ENCODE measurements around the gene SHC2. TPM values are rescaled to one million over a fixed set of nuclear protein-coding genes. Genes with fewer than 3 reads are reported as not detected.

SHC2 gene
- total RNA-seq, 4 donors from 2014 or later, result 31.5 to 72.8 (median 48.8) TPM

- intact Hi-C loops (cut with DNase I), result no loop called here
- Histone ChIP-seq H3K36me3 (no peaks in the 10 kb centered on the region), H3K4me1 (peaks cover 0 to 3% of the 10 kb centered on the region in 2 donors), H3K9me3 (no peaks in the 10 kb centered on the region), H3K27ac (no peak overlapping the region), H3K4me3 (replicated peaks in 1 of 3) (no peak overlapping the region), H3K27me3 (no peaks in the 10 kb centered on the region)
- no peak for DNase-seq
- no peak for TF ChIP-seq CTCF (IDR thresholded peaks at IDR 0.05)
- 55 to 71% methylated on average over 14 of the region's 14 CpGs for whole genome bisulfite sequencing, 2 donors
These were observed 18.1 kb upstream of the SHC2 start for GRCh38 chr19:478976-479375.

- H3K36me3 ChIP-seq, result no peaks in the 10 kb centered on the region
- TF ChIP-seq CTCF (IDR thresholded peaks at IDR 0.05), result no peak
- TF ChIP-seq POLR2A (IDR thresholded peaks at IDR 0.05), result no peak
- WGBS, 2 donors, result 83 to 86% methylated on average over 23 to 26 of the region's 26 CpGs
- H3K27ac ChIP-seq, result no peak overlapping the region
- intact Hi-C loops (cut with DNase I), result no loop called here
- DNase-seq, result no peak
- no peaks in the 10 kb centered on the region for H3K27me3 ChIP-seq
- peaks cover 0 to 3% of the 10 kb centered on the region in 2 donors for H3K4me1 ChIP-seq
- no peak overlapping the region for H3K4me3 ChIP-seq (replicated peaks in 1 of 3)
- no peaks in the 10 kb centered on the region for H3K9me3 ChIP-seq
These were observed 17.5 kb upstream of the SHC2 start for GRCh38 chr19:478236-478903.

GRCh38 chr19:475360-475759 is 14.5 kb upstream of the SHC2 start:
- Histone ChIP-seq H3K36me3 (no peaks in the 10 kb centered on the region), H3K27me3 (no peaks in the 10 kb centered on the region), H3K9me3 (no peaks in the 10 kb centered on the region), H3K4me1 (peaks cover 0 to 3% of the 10 kb centered on the region in 2 donors), H3K27ac (no peak overlapping the region), H3K4me3 (replicated peaks in 1 of 3) (no peak overlapping the region)
- intact Hi-C loops (cut with DNase I), result no loop called here
- 85 to 88% methylated on average over 13 of the region's 13 CpGs for WGBS, 2 donors
- DNase-seq, result no peak
- TF ChIP-seq POLR2A (IDR thresholded peaks at IDR 0.05) (no peak), CTCF (IDR thresholded peaks at IDR 0.05) (no peak)

- Histone ChIP-seq H3K9me3 (no peaks in the 10 kb centered on the region), H3K27me3 (no peaks in the 10 kb centered on the region), H3K4me3 (replicated peaks in 1 of 3) (no peak overlapping the region), H3K4me1 (no peaks in the 10 kb centered on the region), H3K36me3 (no peaks in the 10 kb centered on the region), H3K27ac (peak overlapping the region in 1 of 3 donors; percentile 28)
- no peak for TF ChIP-seq POLR2A (IDR thresholded peaks at IDR 0.05)
- 39 to 80% methylated on average over 9 to 43 of the region's 57 CpGs for WGBS, 2 donors
- DNase-seq, result no peak
- intact Hi-C loops (cut with DNase I), result no loop called here
These were observed 13.6 kb upstream of the SHC2 start for GRCh38 chr19:474126-475078.

GRCh38 chr19:472005-472858 is 11.4 kb upstream of the SHC2 start:
- no peak for DNase-seq
- no peak overlapping the region for H3K27ac ChIP-seq
- H3K36me3 ChIP-seq, result no peaks in the 10 kb centered on the region
- H3K4me3 ChIP-seq (replicated peaks in 1 of 3), result no peak overlapping the region
- no peaks in the 10 kb centered on the region for H3K9me3 ChIP-seq
- TF ChIP-seq CTCF (IDR thresholded peaks at IDR 0.05) (no peak), POLR2A (IDR thresholded peaks at IDR 0.05) (no peak)
- H3K27me3 ChIP-seq, result no peaks in the 10 kb centered on the region
- H3K4me1 ChIP-seq, result no peaks in the 10 kb centered on the region
- 75 to 76% methylated on average over 10 to 21 of the region's 23 CpGs for WGBS, 2 donors
- intact Hi-C loops (cut with DNase I), result no loop called here

All from thyroid gland (tissue), 4 donors.